ENCODE measurements around the gene SETD4. TPM values are rescaled to one million over a fixed set of nuclear protein-coding genes. Genes with fewer than 3 reads are reported as not detected.

SETD4 gene
- total and polyA plus RNA-seq, 2 of the 13 experiments (the other 11 are each of a cell fraction or from before 2014, with no cell fraction given): 7.1 to 14.4 TPM

DNA sequence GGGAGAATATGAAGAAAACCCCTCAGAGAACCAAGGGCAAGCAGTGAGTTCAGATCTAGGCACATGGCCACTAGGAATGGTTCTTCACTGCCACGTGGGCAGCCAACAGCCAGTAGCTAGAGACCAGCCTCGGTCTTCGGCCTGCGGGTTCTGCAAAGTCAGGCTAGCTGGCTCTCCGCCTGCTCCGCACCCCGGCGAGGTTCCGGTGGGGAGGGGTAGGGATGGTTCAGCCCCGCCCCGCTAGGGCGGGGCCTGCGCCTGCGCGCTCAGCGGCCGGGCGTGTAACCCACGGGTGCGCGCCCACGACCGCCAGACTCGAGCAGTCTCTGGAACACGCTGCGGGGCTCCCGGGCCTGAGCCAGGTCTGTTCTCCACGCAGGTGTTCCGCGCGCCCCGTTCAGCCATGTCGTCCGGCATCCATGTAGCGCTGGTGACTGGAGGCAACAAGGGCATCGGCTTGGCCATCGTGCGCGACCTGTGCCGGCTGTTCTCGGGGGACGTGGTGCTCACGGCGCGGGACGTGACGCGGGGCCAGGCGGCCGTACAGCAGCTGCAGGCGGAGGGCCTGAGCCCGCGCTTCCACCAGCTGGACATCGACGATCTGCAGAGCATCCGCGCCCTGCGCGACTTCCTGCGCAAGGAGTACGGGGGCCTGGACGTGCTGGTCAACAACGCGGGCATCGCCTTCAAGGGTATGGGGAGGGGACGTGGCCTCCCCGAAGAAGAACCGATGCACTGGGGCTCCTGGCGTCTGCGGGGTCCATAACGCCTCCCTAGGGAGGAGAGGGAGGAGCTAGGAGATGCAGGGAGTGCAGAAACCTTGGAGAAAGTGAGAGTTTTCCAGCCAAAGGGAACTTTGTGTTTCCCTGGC, 9.6 kb upstream of the SETD4 start, which contains the start of gene CBR1 (continued):
- TF ChIP-seq SRSF9 (IDR thresholded peaks at IDR 0.05; ENCODE audit: borderline replicate concordance, insufficient read depth, low read depth, low read length, poor library complexity, severe bottlenecking) (no peak), ZFP91 (CRISPR knock-in tag; IDR thresholded peaks at IDR 0.05; ENCODE audit: borderline replicate concordance) (peak; percentile 61; the same call in 1 of the 2 replicates), ZNF317 (CRISPR knock-in tag; IDR thresholded peaks at IDR 0.05) (no peak), ETV5 (CRISPR knock-in tag; IDR thresholded peaks at IDR 0.05; ENCODE audit: borderline replicate concordance) (peak; percentile 79; the same call in 1 of the 2 replicates), ZNF572 (CRISPR knock-in tag; IDR thresholded peaks at IDR 0.05) (0 out of 2 replicates have a peak, but pooled peaks have one; percentile 86), ZNF556 (CRISPR knock-in tag; IDR thresholded peaks at IDR 0.05; ENCODE audit: borderline replicate concordance) (no peak), ZBTB21 (CRISPR knock-in tag; IDR thresholded peaks at IDR 0.05) (no peak), FOXP4 (CRISPR knock-in tag; IDR thresholded peaks at IDR 0.05) (no peak), ZNF777 (CRISPR knock-in tag; IDR thresholded peaks at IDR 0.05) (peak; percentile 61; the same call in 1 of the 2 replicates), ZNF235 (CRISPR knock-in tag; IDR thresholded peaks at IDR 0.05; ENCODE audit: borderline replicate concordance) (no peak), SP4 (CRISPR knock-in tag; IDR thresholded peaks at IDR 0.05) (no peak), ZNF274 (CRISPR knock-in tag; IDR thresholded peaks at IDR 0.05) (peak; percentile 57), ELF1 (CRISPR knock-in tag; IDR thresholded peaks at IDR 0.05) (no peak), ZNF441 (CRISPR knock-in tag; IDR thresholded peaks at IDR 0.05; ENCODE audit: borderline replicate concordance) (peak; percentile 79), ZNF563 (CRISPR knock-in tag; IDR thresholded peaks at IDR 0.05) (peak; percentile 74; the same call in 1 of the 2 replicates), ZNF354B (CRISPR knock-in tag; IDR thresholded peaks at IDR 0.05) (no peak), PAX8 (CRISPR knock-in tag; IDR thresholded peaks at IDR 0.05; ENCODE audit: borderline replicate concordance) (no peak), YEATS2 (CRISPR knock-in tag; IDR thresholded peaks at IDR 0.05; ENCODE audit: borderline replicate concordance) (peak; percentile 31; the same call in 1 of the 2 replicates)
- TF ChIP-seq, protein P1, sequence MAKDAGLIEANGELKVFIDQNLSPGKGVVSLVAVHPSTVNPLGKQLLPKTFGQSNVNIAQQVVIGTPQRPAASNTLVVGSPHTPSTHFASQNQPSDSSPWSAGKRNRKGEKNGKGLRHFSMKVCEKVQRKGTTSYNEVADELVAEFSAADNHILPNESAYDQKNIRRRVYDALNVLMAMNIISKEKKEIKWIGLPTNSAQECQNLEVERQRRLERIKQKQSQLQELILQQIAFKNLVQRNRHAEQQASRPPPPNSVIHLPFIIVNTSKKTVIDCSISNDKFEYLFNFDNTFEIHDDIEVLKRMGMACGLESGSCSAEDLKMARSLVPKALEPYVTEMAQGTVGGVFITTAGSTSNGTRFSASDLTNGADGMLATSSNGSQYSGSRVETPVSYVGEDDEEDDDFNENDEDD (CRISPR knock-in tag; IDR thresholded peaks at IDR 0.05; ENCODE audit: borderline replicate concordance): peak; percentile 70; the same call in 1 of the 2 replicates
- TF ChIP-seq, protein P2, sequence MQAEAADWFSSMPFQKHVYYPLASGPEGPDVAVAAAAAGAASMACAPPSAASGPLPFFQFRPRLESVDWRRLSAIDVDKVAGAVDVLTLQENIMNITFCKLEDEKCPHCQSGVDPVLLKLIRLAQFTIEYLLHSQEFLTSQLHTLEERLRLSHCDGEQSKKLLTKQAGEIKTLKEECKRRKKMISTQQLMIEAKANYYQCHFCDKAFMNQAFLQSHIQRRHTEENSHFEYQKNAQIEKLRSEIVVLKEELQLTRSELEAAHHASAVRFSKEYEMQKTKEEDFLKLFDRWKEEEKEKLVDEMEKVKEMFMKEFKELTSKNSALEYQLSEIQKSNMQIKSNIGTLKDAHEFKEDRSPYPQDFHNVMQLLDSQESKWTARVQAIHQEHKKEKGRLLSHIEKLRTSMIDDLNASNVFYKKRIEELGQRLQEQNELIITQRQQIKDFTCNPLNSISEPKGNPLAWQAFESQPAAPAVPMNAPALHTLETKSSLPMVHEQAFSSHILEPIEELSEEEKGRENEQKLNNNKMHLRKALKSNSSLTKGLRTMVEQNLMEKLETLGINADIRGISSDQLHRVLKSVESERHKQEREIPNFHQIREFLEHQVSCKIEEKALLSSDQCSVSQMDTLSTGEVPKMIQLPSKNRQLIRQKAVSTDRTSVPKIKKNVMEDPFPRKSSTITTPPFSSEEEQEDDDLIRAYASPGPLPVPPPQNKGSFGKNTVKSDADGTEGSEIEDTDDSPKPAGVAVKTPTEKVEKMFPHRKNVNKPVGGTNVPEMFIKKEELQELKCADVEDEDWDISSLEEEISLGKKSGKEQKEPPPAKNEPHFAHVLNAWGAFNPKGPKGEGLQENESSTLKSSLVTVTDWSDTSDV (CRISPR knock-in tag; IDR thresholded peaks at IDR 0.05): peak; percentile 74; the same call in 1 of the 2 replicates

Data from HepG2 (cell line).